ENCODE data around the gene SPTBN1.

The SPTBN1 gene

DNA sequence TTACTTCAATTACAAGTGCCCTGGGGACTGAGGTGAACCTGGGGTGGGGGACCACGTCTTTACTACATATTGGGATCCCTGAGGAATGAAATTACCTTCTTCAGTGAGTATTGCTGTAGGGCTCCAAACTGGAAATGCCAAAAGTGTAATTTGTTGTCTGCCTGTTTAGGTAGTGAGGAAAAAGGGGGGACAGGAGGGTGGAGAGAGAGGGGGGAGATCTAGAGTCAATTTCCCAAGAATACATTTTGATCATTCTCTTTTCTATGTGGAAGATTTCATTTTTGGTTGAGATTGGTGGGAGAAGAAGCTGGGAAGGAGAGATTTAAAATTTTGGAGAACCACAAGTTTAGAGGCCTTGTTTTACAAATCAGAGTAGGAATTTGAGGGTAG lies 101.1 kb downstream of the SPTBN1 start:
- in situ Hi-C loops (cut with HindIII; ENCODE audit: low sequenced_read_pairs) = no loop called here
- no peak for DNase-seq (ENCODE audit: low read depth, low spot score)
- TF ChIP-seq, protein P1, sequence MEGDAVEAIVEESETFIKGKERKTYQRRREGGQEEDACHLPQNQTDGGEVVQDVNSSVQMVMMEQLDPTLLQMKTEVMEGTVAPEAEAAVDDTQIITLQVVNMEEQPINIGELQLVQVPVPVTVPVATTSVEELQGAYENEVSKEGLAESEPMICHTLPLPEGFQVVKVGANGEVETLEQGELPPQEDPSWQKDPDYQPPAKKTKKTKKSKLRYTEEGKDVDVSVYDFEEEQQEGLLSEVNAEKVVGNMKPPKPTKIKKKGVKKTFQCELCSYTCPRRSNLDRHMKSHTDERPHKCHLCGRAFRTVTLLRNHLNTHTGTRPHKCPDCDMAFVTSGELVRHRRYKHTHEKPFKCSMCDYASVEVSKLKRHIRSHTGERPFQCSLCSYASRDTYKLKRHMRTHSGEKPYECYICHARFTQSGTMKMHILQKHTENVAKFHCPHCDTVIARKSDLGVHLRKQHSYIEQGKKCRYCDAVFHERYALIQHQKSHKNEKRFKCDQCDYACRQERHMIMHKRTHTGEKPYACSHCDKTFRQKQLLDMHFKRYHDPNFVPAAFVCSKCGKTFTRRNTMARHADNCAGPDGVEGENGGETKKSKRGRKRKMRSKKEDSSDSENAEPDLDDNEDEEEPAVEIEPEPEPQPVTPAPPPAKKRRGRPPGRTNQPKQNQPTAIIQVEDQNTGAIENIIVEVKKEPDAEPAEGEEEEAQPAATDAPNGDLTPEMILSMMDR (IDR thresholded peaks at IDR 0.05; ENCODE audit: low read depth, low read length) = no peak
- peak overlapping the region; percentile 63 for H3K4me3 ChIP-seq (ENCODE audit: low read depth, low read length)

DNA sequence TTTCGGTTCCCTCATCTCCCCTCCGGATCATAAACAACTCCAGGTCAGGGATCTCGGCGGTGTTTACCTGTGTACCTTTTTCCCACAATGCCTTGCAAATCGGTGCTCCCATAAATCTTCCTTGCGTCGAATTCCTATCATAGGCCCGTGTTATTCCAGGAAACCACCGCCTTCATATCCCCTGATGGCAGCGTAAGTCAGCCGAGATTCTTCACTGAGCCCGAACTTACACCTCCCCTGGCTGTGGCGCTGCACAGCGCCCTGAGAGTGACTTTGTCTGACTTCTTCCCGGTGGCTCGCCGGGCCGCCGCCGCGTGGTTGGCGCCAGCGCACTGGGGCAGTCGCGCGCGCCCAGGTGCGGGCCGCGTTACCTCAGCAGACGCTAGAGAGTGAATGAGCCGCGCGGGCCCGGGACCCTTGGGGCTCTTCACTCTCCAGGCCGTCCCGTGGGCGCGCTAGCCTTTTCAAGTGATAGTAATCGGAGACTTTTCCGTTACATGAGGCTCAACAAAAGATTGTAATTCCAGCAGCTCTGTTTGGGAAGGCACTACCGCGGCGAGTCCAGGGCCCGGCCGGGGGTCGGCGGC lies 101.6 kb downstream of the SPTBN1 start:
- peak; percentile 50 for DNase-seq (ENCODE audit: low read depth, low spot score)
- H3K4me3 ChIP-seq (ENCODE audit: low read depth, low read length) = peak overlapping the region; percentile 63
- TF ChIP-seq, protein P1 (IDR thresholded peaks at IDR 0.05; ENCODE audit: low read depth, low read length) = peak; percentile 19
- in situ Hi-C loops (cut with HindIII; ENCODE audit: low sequenced_read_pairs) = no loop called here

DNA sequence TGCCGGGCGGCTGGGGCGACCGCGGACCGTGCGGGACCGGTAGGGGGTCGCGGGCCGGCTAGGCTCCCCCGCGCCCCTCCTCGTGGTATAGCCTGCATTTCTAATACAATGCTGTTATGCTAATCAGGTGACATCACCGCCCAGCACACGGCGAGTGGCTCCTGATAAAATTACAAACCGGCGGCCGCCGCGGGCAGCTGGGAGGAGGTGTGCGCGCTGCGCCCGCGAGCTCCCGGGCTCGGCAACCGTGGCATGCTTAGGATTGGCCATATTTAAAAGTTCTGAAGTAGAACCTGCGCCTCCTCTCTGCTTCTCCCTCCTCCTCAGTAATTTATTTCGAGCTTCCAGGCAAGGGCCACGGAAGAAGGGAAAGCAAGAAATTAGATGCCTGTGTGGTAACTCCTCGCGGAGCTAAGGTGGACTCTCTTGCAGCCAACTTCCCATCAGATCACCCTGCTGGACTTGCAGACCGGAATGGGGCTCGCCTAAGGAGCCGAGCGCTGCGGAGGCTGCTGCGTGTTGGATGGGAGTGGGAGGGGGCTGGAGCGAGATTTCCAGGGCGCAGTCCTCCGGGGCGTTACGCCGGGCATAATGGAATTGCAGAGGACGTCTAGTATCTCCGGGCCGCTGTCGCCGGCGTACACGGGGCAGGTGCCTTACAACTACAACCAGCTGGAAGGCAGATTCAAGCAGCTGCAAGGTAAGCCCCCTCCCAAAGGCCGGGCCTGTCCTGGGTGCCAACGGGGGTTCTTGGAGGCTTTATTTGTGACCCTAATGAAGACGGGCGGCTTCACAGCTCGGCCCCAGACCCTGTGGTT lies 102.3 kb downstream of the SPTBN1 start:
- TF ChIP-seq, protein P1 (IDR thresholded peaks at IDR 0.05; ENCODE audit: low read depth, low read length) = no peak
- H3K4me3 ChIP-seq (ENCODE audit: low read depth, low read length) = peak overlapping the region; percentile 63
- in situ Hi-C loops (cut with HindIII; ENCODE audit: low sequenced_read_pairs) = no loop called here
- DNase-seq (ENCODE audit: low read depth, low spot score) = peak; percentile 85

DNA sequence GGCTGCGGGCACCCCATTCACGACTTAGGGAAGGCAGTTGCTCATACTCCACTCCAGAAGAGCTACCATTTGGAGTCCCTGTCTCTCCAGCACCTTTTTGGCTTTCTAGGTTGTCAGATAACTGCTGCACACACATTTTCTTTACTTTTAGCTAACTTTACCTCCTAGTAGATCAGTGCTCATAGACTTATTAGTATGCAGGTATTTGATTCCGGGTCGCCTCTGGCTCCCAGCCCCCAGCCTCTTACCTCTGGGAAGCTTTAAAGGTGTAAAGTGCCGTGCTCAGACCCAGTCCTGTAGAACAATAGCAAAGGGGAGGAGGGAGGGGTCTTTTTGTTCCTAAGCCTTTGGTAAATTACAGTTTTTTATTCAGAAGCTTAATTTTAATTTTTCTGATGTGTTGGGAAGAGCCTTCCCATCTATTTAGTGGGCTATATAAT lies 102.9 kb downstream of the SPTBN1 start:
- H3K4me3 ChIP-seq (ENCODE audit: low read depth, low read length) = peak overlapping the region; percentile 63
- DNase-seq (ENCODE audit: low read depth, low spot score) = no peak
- in situ Hi-C loops (cut with HindIII; ENCODE audit: low sequenced_read_pairs) = no loop called here
- TF ChIP-seq, protein P1 (IDR thresholded peaks at IDR 0.05; ENCODE audit: low read depth, low read length) = no peak

DNA sequence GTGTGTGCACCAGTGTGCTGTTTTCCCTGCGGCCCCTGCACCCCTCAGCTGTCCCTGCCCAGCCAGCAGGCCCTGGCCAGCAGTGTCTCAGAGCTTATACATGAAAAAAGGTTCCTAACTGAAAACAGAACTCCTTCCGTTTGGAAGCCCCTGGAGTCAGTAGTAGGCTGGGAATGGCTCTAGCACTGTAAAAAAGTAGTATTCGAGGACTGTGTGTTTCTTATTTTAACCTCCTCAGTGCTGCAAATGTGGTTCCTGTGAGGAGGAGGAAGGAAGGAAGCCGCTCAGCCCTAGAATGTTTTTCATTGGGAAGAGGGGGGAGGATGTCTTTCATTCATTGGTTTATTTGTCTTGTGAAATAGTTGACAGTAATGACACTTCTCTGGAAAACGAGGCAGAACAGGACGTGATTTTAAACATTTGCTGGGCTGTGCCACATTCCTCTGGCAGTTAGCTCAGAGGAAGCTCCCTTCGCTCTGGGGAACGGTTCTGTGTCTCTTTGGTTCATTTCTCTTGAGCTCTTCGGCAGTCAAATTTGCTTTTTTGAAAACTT lies 103.5 kb downstream of the SPTBN1 start:
- peak; percentile 84 for DNase-seq (ENCODE audit: low read depth, low spot score)
- peak overlapping the region; percentile 63 for H3K4me3 ChIP-seq (ENCODE audit: low read depth, low read length)
- TF ChIP-seq, protein P1 (IDR thresholded peaks at IDR 0.05; ENCODE audit: low read depth, low read length) = no peak
- in situ Hi-C loops (cut with HindIII; ENCODE audit: low sequenced_read_pairs) = no loop called here

DNA sequence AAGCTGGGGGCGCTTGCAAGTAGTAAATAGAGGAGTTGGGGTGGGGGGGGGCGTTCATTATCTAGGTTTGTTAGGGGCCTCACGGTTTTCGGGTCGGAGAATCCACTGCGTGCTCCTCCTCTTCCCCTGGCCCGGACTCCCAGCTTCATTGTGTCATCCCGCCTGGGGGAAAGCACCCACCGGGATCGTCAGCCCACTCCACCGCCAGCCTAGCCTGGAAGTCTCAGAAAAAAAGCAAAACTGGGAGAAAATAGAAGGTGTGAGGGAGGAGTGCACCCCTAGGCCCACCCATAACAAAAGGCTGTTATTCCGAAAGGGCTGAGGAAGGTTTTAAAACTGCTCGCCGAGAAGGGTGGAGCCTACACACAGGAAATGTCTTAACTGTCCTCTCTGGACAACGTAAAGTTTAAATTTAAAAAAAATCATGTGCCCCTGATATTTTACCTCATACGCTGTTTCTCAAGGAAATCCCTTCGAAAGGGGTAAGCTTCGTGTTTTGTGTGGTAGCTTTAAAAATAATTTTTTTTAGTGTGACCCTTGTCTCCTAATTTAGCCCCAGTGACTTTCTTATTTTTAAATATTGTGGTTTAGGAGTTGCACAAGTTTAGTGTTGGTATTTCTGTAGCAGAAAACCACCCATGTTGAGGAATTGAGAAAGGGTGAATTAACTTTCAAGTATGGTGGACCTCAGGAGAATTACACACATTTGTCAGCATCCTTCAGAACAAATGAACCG lies 104.2 kb downstream of the SPTBN1 start:
- DNase-seq (ENCODE audit: low read depth, low spot score) = peak; percentile 71
- TF ChIP-seq, protein P1 (IDR thresholded peaks at IDR 0.05; ENCODE audit: low read depth, low read length) = no peak
- in situ Hi-C loops (cut with HindIII; ENCODE audit: low sequenced_read_pairs) = no loop called here
- peak overlapping the region; percentile 63 for H3K4me3 ChIP-seq (ENCODE audit: low read depth, low read length)

Data from astrocyte of the spinal cord (primary cell).